HepG2 (cell line): ENCODE data around the gene FRAS1. TPM values are rescaled to one million over a fixed set of nuclear protein-coding genes. Genes with fewer than 3 reads are reported as not detected.

Source experiments
- ATAC-seq: fragments of 200-7000 bp; cut with Tn5 transposase; 3 replicates; pipeline ENCODE4 v1.9.1; 2020; ENCODE audit warnings: mild to moderate bottlenecking, moderate library complexity
- BruUV-seq: library from RNA; stranded (reverse); fragments of 400-500 nt; replicated peaks from 2 replicates; lab custom pipeline; 2021; lab: Mats Ljungman, UMichigan
- CTCF ChIA-PET: fragments of 300-600 bp; formaldehyde crosslinking; extraction: SDS; loops from one replicate; lab custom pipeline; 2021; ENCODE audit warnings: low total read pairs, inconsistent platforms, low intra/inter-chr PET ratio; lab: Yijun Ruan, JAX
- POLR2A ChIA-PET: fragments of 350-600 bp; sonication (Branson Sonifier 250); formaldehyde crosslinking; loops from one replicate; lab custom pipeline; 2020; ENCODE audit warnings: antibody characterized with exemption, inconsistent platforms; lab: Yijun Ruan, JAX
- DNase-seq: peaks from one replicate; pipeline ENCODE4 v3.0.0-alpha.2; 2015; ENCODE audit warnings: low spot score
- FAIRE-seq: peaks from 3 replicates; lab custom pipeline; 2011; peaks lifted over from hg19 to GRCh38; lab: Jason Lieb, UNC
- H2AFZ ChIP-seq: one replicate; pipeline ENCODE4 v1.6.1; 2011; ENCODE audit warnings: low read length, inconsistent platforms
- H3K27ac ChIP-seq: fragments of 300-600 bp; 3 replicates; pipeline ENCODE4 v1.8.0; 2011; ENCODE audit warnings: mixed run types, mild to moderate bottlenecking, mixed read lengths, low read length, inconsistent platforms; ENCODE audit not compliant: insufficient read depth; ENCODE audit errors: extremely low read length
- H3K27me3 ChIP-seq, 2 experiments: fragments of 200-600 bp in 1 of 2; 2 replicates in 1 of 2; 3 replicates in 1 of 2; pipeline versions ENCODE4 v1.6.0 to v1.8.0; 2011; ENCODE audit warnings: low read length in 2 of 2, mild to moderate bottlenecking in 2 of 2, moderate library complexity in 2 of 2, inconsistent platforms in 1 of 2; ENCODE audit not compliant: insufficient read depth in 2 of 2, control insufficient read depth in 1 of 2
- H3K36me3 ChIP-seq, 2 experiments: fragments of 200-600 bp in 1 of 2; replicated peaks in 1 of 2; 2 replicates in 1 of 2; 3 replicates in 1 of 2; pipeline versions ENCODE4 v1.5.1 to v1.8.0; 2011; ENCODE audit warnings: low read length in 2 of 2, inconsistent platforms in 1 of 2; ENCODE audit not compliant: insufficient read depth in 2 of 2, control insufficient read depth in 1 of 2
- H3K4me1 ChIP-seq: 2 replicates; pipeline ENCODE4 v1.5.1; 2012; ENCODE audit warnings: low read length, inconsistent platforms; ENCODE audit not compliant: insufficient read depth
- H3K4me2 ChIP-seq: 2 replicates; pipeline ENCODE4 v1.6.0; 2011; ENCODE audit warnings: low read depth, low read length, inconsistent platforms
- H3K4me3 ChIP-seq, 3 experiments: fragments of 200-600 bp in 1 of 3; sonication (generic), shearing (Covaris generic) in 1 of 3; replicated peaks in 1 of 3; 2 replicates each; pipeline ENCODE4 v1.5.1; 2011 to 2016; ENCODE audit warnings: low read length in 3 of 3, inconsistent platforms in 2 of 3, low read depth in 2 of 3, mild to moderate bottlenecking in 2 of 3, control low read depth in 1 of 3, mixed read lengths in 1 of 3; ENCODE audit not compliant: insufficient read depth in 1 of 3
- H3K79me2 ChIP-seq: one replicate; pipeline ENCODE4 v1.6.1; 2011; ENCODE audit warnings: low read length, inconsistent platforms; ENCODE audit not compliant: insufficient read depth
- H3K9ac ChIP-seq: 2 replicates; pipeline ENCODE4 v1.6.0; 2011; ENCODE audit warnings: mild to moderate bottlenecking, low read depth, low read length, inconsistent platforms; ENCODE audit not compliant: insufficient read depth
- H3K9me3 ChIP-seq: 2 replicates; pipeline ENCODE4 v1.5.1; 2012; ENCODE audit warnings: mild to moderate bottlenecking, low read length
- H4K20me1 ChIP-seq: 2 replicates; pipeline ENCODE4 v1.6.0; 2011; ENCODE audit warnings: inconsistent platforms, mild to moderate bottlenecking, low read length, moderate library complexity; ENCODE audit not compliant: insufficient read depth
- HNRNPH1 ChIP-seq: fragments of 200-400 bp; formaldehyde crosslinking; optimal IDR thresholded peaks from 2 replicates; pipeline ENCODE3; 2017; ENCODE audit warnings: mild to moderate bottlenecking, low read depth, low read length
- RBM22 ChIP-seq: fragments of 200-400 bp; formaldehyde crosslinking; optimal IDR thresholded peaks from 2 replicates; pipeline ENCODE3; 2017; ENCODE audit warnings: mild to moderate bottlenecking, low read length, moderate library complexity
- RBM39 ChIP-seq: fragments of 200-400 bp; formaldehyde crosslinking; IDR thresholded peaks from one replicate; pipeline ENCODE4 v1.6.1; 2018; ENCODE audit warnings: antibody characterized with exemption, mild to moderate bottlenecking, low read depth, low read length; ENCODE audit not compliant: poor library complexity, severe bottlenecking
- SMC3 ChIP-seq: IDR thresholded peaks from 2 replicates; pipeline ENCODE4 v1.6.1; 2011; ENCODE audit warnings: low read length, improper control_type of control experiment
- TBX3 ChIP-seq: fragments of 450-650 bp; IDR thresholded peaks from 2 replicates; pipeline ENCODE4 v1.6.1; 2017; ENCODE audit warnings: antibody characterized with exemption, mild to moderate bottlenecking, inconsistent platforms, borderline replicate concordance
- WGBS: methylation state at CpG from one replicate; pipeline ENCODE4 v1.1.6; 2017; ENCODE audit warnings: low lambda C conversion rate; 5-methylcytosine and 5-hydroxymethylcytosine counted together
- in situ Hi-C: cut with HindIII; loops from 2 replicates; pipeline ENCODE4 v1.10.0; 2017; ENCODE audit warnings: low pct_unique_long_range_greater_than_20kb; ENCODE audit not compliant: extremely low pct_ligation_motif_present
- intact Hi-C: fragments of 100-400 bp; cut with micrococcal nuclease; formaldehyde crosslinking; loops from one replicate; pipeline ENCODE4 v1.10.0; 2022; ENCODE audit not compliant: unreplicated experiment
- polyA plus RNA-seq, 8 experiments: library from polyadenylated mRNA; depleted of rRNA in 3 of 8; stranded (reverse) in 7 of 8; unstranded in 1 of 8; fragments of >200 nt; fragmentation: Illumina TruSeq in 4 of 8; extraction: Trizol in 4 of 8; gene quantifications; 2 replicates each; pipeline versions ENCODE4 v1.2.1 to v1.2.3, GENCODE V29; 2011 to 2016; ENCODE audit warnings: low read depth in 4 of 8, missing spikeins in 1 of 8, mixed read lengths in 1 of 8; ENCODE audit not compliant: insufficient read depth in 1 of 8
- total RNA-seq, 5 experiments: library from RNA; depleted of rRNA; stranded (reverse); fragments of >200 nt; fragmentation: Illumina TruSeq; extraction: Trizol; gene quantifications; 2 replicates each; pipeline ENCODE4 v1.2.3, GENCODE V29; 2016; ENCODE audit warnings: low read depth in 1 of 5
- TF ChIP-seq, protein P1 (sequence below): sonication (generic); formaldehyde crosslinking; IDR thresholded peaks from 2 replicates; pipeline ENCODE4 v1.9.0; 2021; ENCODE audit warnings: missing genetic modification reagents, borderline replicate concordance

FRAS1 gene
- total and polyA plus RNA-seq, 2 of the 13 experiments (the other 11 are each of a cell fraction or from before 2014, with no cell fraction given), result 22.5 to 31.6 TPM

DNA sequence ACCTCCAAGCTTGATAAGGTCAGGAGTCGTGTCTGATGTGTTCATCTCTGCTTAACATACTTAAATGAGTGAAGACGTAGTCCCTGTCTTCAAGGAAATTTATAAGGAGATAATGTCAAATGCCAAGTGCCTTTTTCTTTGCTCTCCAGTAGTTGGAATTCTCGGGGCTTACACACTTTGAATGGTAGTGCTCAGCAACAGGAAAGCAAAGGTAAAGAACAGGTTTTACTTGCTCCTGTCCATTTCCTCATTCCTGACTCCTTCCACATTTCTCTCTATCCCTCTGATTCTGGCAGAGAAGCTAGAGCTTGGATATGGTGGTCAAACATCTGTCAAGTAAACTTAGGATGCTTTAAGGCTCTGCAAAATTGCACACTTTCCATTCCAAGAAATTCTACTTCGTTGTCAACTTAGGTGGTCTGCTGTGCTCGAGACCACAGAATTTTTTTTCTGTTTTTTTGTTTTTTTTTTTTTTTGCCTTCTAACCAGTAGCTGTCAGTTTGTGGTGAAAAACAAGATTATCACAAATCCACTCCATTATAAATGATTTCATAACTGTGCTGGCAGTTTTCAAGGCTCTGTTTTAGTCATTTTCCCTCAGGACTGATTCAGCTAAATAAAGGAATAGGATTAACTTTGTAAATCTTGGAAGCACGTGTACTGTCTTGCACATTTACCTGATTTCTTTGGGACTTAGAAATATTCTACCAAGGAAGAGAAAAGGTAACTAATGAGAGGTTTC, 313.7 kb downstream of the FRAS1 start:
- Histone ChIP-seq H3K79me2 (no peaks in the 10 kb centered on the region), H3K36me3 (peaks cover 30 to 63% of the 10 kb centered on the region in 2 experiments), H3K9me3 (no peaks in the 10 kb centered on the region), H3K27me3 (no peaks in the 10 kb centered on the region), H3K4me3 (no peak overlapping the region), H4K20me1 (no peaks in the 10 kb centered on the region), H3K4me1 (no peaks in the 10 kb centered on the region), H2AFZ (no peak overlapping the region), H3K27ac (no peak overlapping the region)
- WGBS, result 95% methylated on average over 6 of the region's 6 CpGs
- no peak for FAIRE-seq
- in situ Hi-C loops, result no loop called here
- intact Hi-C loops, result no loop called here
- POLR2A ChIA-PET, result no interaction called here
- TF ChIP-seq, protein P1, sequence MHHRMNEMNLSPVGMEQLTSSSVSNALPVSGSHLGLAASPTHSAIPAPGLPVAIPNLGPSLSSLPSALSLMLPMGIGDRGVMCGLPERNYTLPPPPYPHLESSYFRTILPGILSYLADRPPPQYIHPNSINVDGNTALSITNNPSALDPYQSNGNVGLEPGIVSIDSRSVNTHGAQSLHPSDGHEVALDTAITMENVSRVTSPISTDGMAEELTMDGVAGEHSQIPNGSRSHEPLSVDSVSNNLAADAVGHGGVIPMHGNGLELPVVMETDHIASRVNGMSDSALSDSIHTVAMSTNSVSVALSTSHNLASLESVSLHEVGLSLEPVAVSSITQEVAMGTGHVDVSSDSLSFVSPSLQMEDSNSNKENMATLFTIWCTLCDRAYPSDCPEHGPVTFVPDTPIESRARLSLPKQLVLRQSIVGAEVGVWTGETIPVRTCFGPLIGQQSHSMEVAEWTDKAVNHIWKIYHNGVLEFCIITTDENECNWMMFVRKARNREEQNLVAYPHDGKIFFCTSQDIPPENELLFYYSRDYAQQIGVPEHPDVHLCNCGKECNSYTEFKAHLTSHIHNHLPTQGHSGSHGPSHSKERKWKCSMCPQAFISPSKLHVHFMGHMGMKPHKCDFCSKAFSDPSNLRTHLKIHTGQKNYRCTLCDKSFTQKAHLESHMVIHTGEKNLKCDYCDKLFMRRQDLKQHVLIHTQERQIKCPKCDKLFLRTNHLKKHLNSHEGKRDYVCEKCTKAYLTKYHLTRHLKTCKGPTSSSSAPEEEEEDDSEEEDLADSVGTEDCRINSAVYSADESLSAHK, result no peak
- no peak for TF ChIP-seq HNRNPH1
- TF ChIP-seq, all 625 proteins: peak for 0
- CTCF ChIA-PET, result no interaction called here
- Histone ChIP-seq H3K9ac (no peak overlapping the region), H3K4me2 (no peak overlapping the region)
- BruUV-seq, result no TSS peak
- no peak for DNase-seq
- ATAC-seq, result no peak

DNA sequence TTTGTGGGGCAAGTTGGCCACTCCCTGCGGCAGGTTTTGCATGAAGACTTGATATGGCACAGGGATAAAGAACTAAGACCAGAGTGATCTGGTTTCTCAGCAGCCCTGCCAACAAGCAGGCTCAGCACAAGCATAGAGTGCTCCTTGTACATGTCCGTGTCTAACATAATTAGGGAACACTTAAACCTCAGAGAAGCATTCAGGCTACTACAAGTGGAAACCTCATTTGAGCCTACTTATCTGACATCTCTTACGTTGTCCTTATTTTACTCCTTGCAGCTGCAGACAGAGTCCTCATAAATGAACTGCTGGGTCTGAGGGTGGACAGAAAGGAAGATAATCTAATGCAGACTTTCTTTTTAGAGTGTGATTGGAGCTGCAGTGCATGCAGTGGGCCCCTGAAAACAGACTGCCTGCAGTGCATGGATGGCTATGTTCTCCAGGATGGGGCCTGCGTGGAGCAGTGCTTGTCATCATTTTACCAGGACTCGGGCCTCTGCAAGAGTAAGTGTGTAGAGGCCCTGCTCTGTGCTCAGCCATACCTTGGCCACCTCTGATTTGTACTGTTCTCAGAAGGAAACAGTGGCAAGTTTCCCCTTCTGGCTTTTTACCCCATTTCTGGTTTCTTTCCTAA, 315.3 kb downstream of the FRAS1 start:
- DNase-seq (no peak), FAIRE-seq (no peak), ATAC-seq (no peak)
- Histone ChIP-seq H3K9me3 (no peaks in the 10 kb centered on the region), H3K36me3 (peaks cover 27 to 67% of the 10 kb centered on the region in 2 experiments), H3K4me3 (no peak overlapping the region), H3K4me1 (no peaks in the 10 kb centered on the region), H3K79me2 (no peaks in the 10 kb centered on the region), H2AFZ (no peak overlapping the region), H3K4me2 (no peak overlapping the region), H3K27ac (no peak overlapping the region), H4K20me1 (no peaks in the 10 kb centered on the region), H3K27me3 (no peaks in the 10 kb centered on the region), H3K9ac (no peak overlapping the region)
- ChIA-PET CTCF (no interaction called here), POLR2A (no interaction called here)
- TF ChIP-seq TBX3, result no peak
- peak; percentile 38 for TF ChIP-seq RBM22
- no peak for TF ChIP-seq RBM39
- no peak for TF ChIP-seq SMC3
- in situ Hi-C loops, result no loop called here
- intact Hi-C loops, result no loop called here
- BruUV-seq, result no TSS peak
- 94% methylated on average over 4 of the region's 5 CpGs for WGBS
